HFFc6 (cell line): Measurements from ENCODE around the gene ETV5. TPM values are rescaled to one million over a fixed set of nuclear protein-coding genes. Genes with fewer than 3 reads are reported as not detected.

Experiments
- DNase-seq: peaks from one replicate; pipeline ENCODE4 v3.0.0-alpha.2; 2018
- H3K27ac Mint-ChIP-seq: 2 replicates; pipeline ENCODE4 v1.8.0; 2020; ENCODE audit warnings: mild to moderate bottlenecking, mixed read lengths
- H3K27me3 Mint-ChIP-seq: 2 replicates; pipeline ENCODE4 v1.8.0; 2021; ENCODE audit warnings: mild to moderate bottlenecking, moderate library complexity, mixed read lengths; ENCODE audit not compliant: insufficient read depth
- H3K36me3 Mint-ChIP-seq: 2 replicates; pipeline ENCODE4 v1.8.0; 2021; ENCODE audit warnings: low read depth, mixed read lengths
- H3K4me1 Mint-ChIP-seq: 2 replicates; pipeline ENCODE4 v1.8.0; 2020; ENCODE audit warnings: low read depth, mixed read lengths
- H3K4me3 Mint-ChIP-seq: 2 replicates; pipeline ENCODE4 v1.8.0; 2020; ENCODE audit warnings: mild to moderate bottlenecking, moderate library complexity, mixed read lengths
- H3K9me3 Mint-ChIP-seq: 2 replicates; pipeline ENCODE4 v1.8.0; 2020; ENCODE audit warnings: mild to moderate bottlenecking, mixed read lengths
- CTCF ChIP-seq: fragments of 200-600 bp; sonication (generic); IDR thresholded peaks from 2 replicates; pipeline ENCODE4 v1.5.0; 2021; ENCODE audit warnings: antibody characterized with exemption, mild to moderate bottlenecking
- total RNA-seq, 6 experiments: library from RNA; stranded (reverse); fragmentation: NEBNext Ultra II Directional; extraction: Animal tissue kit (Norgen Biotek cat#: 25700); gene quantifications; 2 replicates in 1 of 6; 3 replicates in 5 of 6; pipeline ENCODE4 v1.2.3, GENCODE V29; 2021

Gene ETV5
- total RNA-seq, 6 experiments from 2014 or later = 48.6 to 69.3 (median 52.5) TPM

GRCh38 chr3:186123012-186123411 is 14.1 kb upstream of the ETV5 start:
- Mint-ChIP-seq H3K9me3 (no peaks in the 10 kb centered on the region; the same call in 1 of the 2 replicates), H3K27me3 (peaks cover 38% of the 10 kb centered on the region), H3K36me3 (no peaks in the 10 kb centered on the region), H3K27ac (no peak overlapping the region), H3K4me3 (no peak overlapping the region), H3K4me1 (no peaks in the 10 kb centered on the region)
- no peak for DNase-seq
- no peak for TF ChIP-seq CTCF

- Mint-ChIP-seq H3K27me3 (peaks cover 37% of the 10 kb centered on the region), H3K27ac (no peak overlapping the region)
These were observed 13.1 kb upstream of the ETV5 start for GRCh38 chr3:186121968-186122367.

DNA sequence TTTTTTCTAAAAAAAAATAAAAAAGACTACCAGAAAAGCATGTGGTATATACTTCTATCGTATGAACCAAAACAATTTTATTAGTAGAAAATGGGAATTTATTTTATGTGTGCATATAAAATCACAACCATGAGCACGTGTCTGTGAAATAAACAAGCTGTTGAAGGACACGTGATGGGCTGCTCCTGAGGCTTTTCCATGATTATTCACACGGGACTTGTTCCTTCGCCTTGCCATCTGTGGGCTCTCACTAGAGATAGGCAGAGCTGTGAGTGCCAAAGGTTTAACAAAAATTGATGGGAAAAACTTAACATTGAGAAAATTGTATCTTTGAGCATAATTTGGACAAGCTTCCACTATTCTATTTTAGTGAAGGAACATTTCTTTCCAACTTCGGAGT is 12.4 kb upstream of the ETV5 start:
- no peaks in the 10 kb centered on the region for H3K36me3 Mint-ChIP-seq
- H3K27me3 Mint-ChIP-seq = peaks cover 37% of the 10 kb centered on the region
- no peaks in the 10 kb centered on the region; the same call in 1 of the 2 replicates for H3K9me3 Mint-ChIP-seq
- H3K4me1 Mint-ChIP-seq = no peaks in the 10 kb centered on the region
- no peak for TF ChIP-seq CTCF
- no peak overlapping the region for H3K27ac Mint-ChIP-seq
- DNase-seq = no peak
- no peak overlapping the region for H3K4me3 Mint-ChIP-seq

More at GRCh38 chr3:186121968-186122367, 13.1 kb upstream of the ETV5 start:
- Mint-ChIP-seq H3K4me3 (no peak overlapping the region), H3K36me3 (no peaks in the 10 kb centered on the region), H3K4me1 (no peaks in the 10 kb centered on the region), H3K9me3 (no peaks in the 10 kb centered on the region; the same call in 1 of the 2 replicates)
- no peak for DNase-seq
- TF ChIP-seq CTCF = no peak

GRCh38 chr3:186119499-186119898 is 10.6 kb upstream of the ETV5 start:
- no peak for DNase-seq
- H3K27me3 Mint-ChIP-seq = peaks cover 54% of the 10 kb centered on the region
- no peak overlapping the region for H3K4me3 Mint-ChIP-seq
- TF ChIP-seq CTCF = no peak
- H3K9me3 Mint-ChIP-seq = no peaks in the 10 kb centered on the region
- no peaks in the 10 kb centered on the region for H3K36me3 Mint-ChIP-seq
- no peak overlapping the region for H3K27ac Mint-ChIP-seq
- no peaks in the 10 kb centered on the region for H3K4me1 Mint-ChIP-seq

DNA sequence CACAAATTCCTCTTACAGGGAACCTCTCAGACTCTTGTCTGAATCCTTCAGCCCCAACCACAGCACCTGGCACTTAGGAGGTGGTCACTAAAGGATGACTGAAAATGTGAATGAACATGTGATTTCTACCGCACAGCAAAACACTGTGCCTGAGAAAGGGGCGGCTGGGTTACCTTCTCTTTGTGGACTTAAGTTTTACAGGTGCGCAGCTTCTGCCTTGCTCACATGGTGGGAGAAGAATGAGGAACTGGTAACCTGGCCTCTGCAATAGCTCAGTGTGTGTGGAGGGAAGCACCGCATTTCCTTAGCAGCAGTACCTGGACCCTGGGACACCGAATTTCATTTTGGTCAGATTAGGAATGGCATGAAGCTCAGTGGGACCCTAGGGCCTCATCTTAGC is 9.8 kb upstream of the ETV5 start:
- H3K27ac Mint-ChIP-seq = no peak overlapping the region
- H3K27me3 Mint-ChIP-seq = peaks cover 55% of the 10 kb centered on the region
- no peak overlapping the region for H3K4me3 Mint-ChIP-seq
- no peak for TF ChIP-seq CTCF
- no peaks in the 10 kb centered on the region for H3K36me3 Mint-ChIP-seq
- H3K4me1 Mint-ChIP-seq = no peaks in the 10 kb centered on the region
- DNase-seq = no peak
- no peaks in the 10 kb centered on the region for H3K9me3 Mint-ChIP-seq

- Mint-ChIP-seq H3K4me3 (no peak overlapping the region), H3K9me3 (no peaks in the 10 kb centered on the region), H3K4me1 (no peaks in the 10 kb centered on the region), H3K27ac (no peak overlapping the region), H3K36me3 (no peaks in the 10 kb centered on the region), H3K27me3 (peaks cover 49% of the 10 kb centered on the region)
- TF ChIP-seq CTCF = no peak
- no peak for DNase-seq
These were observed 8.7 kb upstream of the ETV5 start for GRCh38 chr3:186117521-186118134.
